GM18861 (cell line): ENCODE data around the gene ESPN.

Source experiments
- ATAC-seq: cut with Tn5 transposase; IDR thresholded peaks from one replicate; pipeline ENCODE4 v1.9.1; 2021; ENCODE audit not compliant: unreplicated experiment

Gene ESPN

GRCh38 chr1:6495540-6496364, 71.2 kb downstream of the ESPN start:
- ATAC-seq = no peak

- ATAC-seq = no peak
Measured at GRCh38 chr1:6496365-6496721, 71.8 kb downstream of the ESPN start.

DNA sequence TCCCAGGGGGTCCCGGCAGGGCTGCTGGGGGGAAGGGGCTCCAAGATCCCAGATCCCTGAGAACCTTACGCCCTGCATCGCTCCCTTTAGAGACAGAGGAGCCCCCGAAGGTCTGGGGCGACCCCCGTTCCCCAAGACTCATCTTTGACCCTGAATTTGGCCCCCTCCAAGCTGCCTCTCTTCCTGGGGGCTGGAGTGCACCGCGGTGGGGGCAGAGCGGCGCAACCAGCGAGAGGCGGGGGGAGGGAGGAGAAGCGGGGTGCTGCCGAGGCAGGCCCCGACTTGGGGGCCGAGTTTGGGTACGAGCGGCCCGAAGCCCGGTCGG, 72.3 kb downstream of the ESPN start:
- ATAC-seq = no peak

GRCh38 chr1:6497215-6497866, 72.8 kb downstream of the ESPN start:
- no peak for ATAC-seq

GRCh38 chr1:6497867-6498575, 73.4 kb downstream of the ESPN start:
- ATAC-seq = no peak

GRCh38 chr1:6498576-6499111, 74.1 kb downstream of the ESPN start:
- no peak for ATAC-seq

DNA sequence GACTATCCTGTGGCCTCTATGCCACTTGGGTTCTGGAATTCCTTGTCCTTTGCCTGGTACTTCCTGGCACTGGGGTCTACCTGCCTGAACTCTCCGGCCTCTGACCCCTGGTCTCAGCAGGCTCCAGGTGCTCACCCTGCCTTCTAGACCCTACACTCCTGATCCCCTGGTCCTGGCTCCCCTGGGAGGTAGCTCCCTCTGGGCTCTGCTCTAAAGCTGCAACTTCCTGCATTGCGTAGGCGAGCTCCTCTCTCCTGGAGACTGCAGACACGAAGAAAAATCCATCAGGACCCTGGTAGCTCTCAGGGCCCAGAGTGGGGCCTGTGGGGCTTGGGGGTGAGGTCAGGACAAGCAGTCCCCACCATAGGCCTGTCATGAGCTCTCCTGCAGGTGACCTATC, 74.7 kb downstream of the ESPN start:
- no peak for ATAC-seq

DNA sequence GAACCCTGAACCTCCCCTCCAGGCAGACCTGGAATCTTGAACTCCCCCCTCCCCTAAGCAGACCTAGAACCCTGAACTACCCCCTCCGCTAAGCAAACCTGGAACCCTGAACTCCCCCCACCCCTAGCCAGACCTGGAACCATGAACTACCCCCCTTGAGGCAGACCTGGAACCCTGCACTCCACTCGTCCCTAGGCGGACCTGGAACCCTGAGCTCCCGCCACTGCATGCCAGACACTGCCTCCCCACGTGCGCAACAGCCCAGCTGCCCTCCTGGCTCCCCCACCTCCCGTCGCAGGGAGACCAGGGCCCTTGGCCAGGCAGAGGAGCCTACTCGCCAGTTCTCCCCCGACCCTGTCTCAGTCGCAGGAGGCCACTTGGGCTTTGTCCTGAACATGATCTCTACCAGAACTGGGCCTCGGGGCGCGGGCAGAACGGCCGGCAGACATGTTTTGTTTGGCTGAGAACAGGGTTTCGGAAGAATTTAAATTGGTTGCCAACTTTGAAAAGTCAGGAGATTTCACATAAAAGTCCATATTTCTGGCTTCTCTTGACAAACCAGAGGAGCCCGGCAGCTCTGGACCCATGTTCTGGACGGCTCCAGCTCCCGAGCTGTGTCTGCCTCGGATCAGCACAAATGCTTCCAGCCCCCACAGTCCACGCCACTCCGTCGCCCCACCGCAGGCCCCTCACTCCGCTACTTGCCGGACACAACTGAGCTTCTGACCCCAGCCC, 76.1 kb downstream of the ESPN start:
- no peak for ATAC-seq

GRCh38 chr1:6501279-6501813, 76.8 kb downstream of the ESPN start:
- no peak for ATAC-seq

- no peak for ATAC-seq
Measured at GRCh38 chr1:6502000-6502891, 77.7 kb downstream of the ESPN start.

DNA sequence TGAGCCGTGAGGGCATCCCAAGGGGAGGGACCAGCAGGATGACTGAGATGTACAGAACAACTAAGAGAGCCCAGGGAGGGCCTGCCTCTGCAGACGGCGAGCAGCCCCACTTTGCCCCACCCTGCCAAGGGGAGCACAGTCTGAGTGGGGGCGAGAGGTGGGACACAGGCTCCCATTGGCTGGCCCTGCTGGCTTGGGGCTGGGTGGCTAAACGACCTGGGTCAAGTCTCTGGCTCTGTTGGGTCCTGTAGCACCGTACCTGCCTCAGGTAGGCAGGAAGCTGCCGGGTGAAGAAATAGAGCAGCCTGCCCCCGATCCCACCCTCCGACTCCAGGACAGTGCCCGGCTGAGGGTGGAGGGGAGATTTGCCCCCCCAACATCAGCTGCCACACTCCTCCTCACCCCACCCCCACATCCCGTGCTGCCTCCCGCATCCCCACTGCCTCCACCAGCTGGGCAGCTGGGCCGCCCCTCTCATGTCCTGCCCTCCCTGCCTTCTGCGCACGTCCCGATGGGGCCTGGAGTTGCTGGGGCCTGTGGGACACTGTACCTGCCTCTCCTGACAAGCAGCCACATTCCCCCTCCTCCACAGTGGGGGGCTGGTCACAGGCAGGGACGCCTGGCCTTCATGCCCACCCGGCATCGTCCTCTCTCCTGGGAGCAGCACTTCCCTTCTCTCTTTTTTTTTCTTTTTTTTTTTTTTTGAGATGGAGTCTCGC, 79.5 kb downstream of the ESPN start:
- no peak for ATAC-seq

DNA sequence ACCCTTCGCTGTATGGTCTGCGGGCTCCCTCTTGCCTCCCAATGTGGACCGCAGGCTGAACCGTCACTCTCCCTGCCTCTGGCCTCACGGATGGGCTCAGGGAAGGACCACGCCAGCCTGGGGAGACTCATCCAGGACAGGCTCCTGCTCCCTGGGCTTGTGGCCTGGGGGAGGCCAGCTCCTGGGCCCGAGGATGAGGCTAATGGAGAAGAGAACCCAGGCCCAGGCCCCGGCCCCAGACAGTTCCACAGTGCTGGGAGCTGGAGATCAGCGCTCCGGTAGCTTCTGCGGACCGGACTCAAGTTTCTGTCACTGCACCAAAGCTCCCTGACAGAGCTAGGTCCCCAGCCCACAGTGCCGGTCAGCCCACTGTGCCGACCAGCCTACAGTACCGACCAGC, 80.3 kb downstream of the ESPN start:
- no peak for ATAC-seq

DNA sequence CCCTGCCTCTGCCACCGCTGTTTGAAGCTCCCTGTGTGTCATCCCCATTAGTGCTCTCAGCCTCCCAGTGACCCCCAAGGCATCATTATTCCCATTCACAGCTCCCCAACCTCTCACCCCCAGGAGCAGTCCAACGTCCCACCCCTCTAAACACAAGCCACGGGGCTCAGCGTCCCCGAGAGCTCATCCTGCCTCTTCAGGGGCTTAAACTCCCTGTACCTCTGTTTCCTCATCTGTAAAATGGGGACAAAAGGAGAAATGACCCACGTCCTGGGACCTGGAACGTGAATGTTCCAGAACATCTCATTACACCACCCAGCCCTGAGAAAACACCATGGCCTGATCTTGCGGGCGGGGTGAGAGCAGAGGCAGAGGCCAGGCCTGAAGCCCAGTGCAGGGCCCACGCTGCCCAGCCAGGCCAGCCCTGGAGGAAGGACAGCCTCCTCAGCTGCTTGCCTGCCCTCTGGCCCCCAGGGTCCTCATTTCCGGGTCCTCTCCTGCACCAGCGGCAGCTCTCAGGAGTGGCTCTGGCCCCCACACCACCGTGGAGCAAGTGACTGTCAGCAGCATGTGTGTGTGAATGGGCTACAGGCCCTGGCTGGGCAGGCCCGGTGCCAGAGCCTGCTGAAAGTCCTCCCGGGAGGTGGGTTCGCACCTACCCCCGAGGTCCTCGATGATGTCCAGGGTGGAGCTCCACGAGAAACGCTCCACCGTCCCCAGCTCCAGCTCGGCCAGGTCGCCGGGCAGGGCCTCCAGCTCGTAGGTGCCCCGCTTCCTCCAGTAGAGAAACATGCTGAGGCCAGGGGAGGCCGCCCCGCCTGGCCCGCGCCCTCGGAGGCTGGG, 81.0 kb downstream of the ESPN start:
- no peak for ATAC-seq

- no peak for ATAC-seq
Measured at GRCh38 chr1:6506210-6507036, 81.8 kb downstream of the ESPN start.

DNA sequence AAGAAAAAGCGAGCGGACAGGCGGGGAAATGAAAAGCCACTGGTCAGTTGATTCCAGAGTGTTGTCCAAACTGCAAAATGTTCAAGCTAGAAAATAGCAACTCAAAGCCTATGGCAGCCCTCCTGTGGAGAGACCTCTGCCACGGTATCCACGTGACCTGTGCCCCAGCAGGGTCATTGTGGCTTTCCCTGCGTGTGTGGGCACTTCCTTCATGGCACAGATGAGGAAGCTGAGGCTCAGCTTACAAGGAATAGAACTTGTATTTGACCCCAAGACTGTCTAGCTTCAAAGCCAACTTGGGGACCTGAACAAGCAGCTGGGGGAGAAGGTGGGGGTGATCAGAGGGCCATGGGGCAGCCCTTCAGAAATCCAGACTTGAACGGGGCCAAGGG, 82.5 kb downstream of the ESPN start:
- ATAC-seq = no peak

- no peak for ATAC-seq
Measured at GRCh38 chr1:6507461-6507911, 82.9 kb downstream of the ESPN start.

- no peak for ATAC-seq
Measured at GRCh38 chr1:6508154-6508815, 83.7 kb downstream of the ESPN start.
